Measurements from ENCODE around the gene HPCAL1.
A peak's percentile ranks its signal among the peaks of the same experiment; 100 is the strongest.

HPCAL1 gene

GRCh38 chr2:10372203-10372861 is 69.6 kb downstream of the HPCAL1 start:
- no peak for DNase-seq

GRCh38 chr2:10372862-10373240 is 70.1 kb downstream of the HPCAL1 start:
- DNase-seq, result no peak

DNA sequence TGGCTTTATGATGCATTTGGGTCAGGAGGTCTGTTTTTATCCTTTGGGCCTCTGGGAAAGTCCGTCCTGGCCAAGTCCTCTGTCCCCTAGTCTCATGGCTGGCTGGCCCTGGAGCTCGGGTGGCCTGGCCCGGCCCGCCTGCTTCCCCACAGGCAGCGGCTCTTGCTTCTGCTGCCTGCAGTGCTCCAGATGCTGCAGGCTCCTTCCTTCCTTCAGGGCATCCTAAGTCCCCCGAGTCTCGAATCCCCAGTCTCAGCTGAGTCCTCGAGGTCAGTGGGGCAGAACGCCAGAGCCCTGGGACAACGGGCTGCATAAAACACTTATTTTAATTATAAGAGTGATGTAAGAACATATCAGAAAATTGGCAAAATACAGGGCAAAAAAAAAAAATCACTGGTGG is 71.2 kb downstream of the HPCAL1 start:
- no peak for DNase-seq

DNA sequence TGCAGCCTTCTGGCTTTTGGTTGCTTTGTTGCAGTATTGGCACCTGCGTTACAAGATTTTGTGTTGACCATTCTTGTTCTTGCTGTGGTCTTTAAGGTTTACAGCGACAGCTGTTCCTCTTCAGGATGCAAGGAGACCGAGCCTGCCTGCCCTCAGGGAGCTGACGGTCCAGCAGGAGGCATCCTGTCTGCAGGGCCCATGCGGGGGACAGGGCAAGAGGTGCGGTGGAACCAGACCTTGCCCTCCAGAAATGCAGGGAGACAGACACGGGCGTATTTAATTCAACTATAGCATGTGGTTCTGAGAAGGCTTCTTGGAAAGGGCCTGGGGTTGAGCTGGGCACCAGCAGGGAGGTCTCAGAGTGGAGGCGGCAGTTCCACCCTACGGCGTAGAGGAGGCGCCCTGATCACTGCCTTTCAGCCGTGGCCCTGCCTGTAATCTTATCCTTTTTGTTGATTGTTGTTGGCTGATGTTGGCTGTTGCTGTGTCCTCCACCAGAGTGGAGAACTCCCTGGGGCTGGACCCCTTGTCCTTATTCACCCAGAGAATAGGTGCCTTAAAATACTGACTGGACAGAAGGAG is 71.7 kb downstream of the HPCAL1 start:
- DNase-seq, result no peak

- peak; percentile 93 for DNase-seq
These were observed 73.0 kb downstream of the HPCAL1 start for GRCh38 chr2:10375570-10376281.

DNA sequence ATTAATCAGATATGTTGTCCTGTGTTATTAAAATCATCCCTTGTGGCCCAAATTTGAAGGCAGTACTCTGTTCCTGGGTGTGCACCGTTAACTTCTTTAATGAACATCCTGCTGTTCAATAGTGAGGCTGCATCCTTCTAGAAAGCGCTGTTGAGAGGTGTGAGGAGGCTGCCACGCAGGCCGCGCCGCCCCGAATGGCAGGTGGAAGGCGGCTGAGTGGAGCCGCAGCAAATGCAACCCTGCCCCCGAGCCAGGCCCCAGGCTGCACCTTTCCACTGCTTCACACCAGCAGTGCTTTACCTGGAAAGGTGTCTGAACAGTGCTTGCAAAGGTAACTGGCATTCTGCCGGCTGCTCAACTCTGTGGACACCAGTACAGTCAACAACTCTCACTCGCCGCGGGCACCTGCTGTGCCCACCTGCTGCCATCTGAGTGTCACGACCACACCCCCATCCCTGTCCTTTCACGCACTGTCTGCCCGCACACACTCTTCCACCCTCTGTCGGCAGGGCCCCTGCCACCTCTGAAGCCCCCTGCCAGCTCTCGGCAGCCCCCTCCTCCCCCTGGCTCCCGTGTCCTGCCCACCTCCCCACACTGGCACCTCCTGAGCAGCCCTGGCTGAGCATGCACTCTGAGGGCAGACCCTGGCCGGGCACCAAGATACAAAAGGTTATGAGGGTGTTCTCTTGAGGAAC is 74.5 kb downstream of the HPCAL1 start:
- DNase-seq, result no peak

DNA sequence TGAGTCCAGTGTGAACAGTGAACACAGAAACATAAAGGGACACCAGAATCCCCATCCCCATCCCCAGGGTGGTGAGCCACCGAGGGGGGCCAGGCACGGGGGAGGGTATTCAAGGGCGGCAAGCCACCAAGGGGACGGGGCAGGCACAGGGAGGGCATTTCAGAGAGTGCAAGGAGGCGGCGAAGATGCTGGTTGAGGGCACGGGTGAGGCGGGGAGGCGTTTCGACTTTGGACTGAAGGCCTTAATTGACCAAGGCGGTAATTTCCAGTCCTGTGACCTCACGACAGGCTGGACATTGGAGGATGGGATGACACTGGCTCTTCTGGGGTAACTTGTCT is 75.0 kb downstream of the HPCAL1 start:
- DNase-seq, result no peak

- no peak for DNase-seq
These were observed 75.5 kb downstream of the HPCAL1 start for GRCh38 chr2:10378189-10378588.

DNA sequence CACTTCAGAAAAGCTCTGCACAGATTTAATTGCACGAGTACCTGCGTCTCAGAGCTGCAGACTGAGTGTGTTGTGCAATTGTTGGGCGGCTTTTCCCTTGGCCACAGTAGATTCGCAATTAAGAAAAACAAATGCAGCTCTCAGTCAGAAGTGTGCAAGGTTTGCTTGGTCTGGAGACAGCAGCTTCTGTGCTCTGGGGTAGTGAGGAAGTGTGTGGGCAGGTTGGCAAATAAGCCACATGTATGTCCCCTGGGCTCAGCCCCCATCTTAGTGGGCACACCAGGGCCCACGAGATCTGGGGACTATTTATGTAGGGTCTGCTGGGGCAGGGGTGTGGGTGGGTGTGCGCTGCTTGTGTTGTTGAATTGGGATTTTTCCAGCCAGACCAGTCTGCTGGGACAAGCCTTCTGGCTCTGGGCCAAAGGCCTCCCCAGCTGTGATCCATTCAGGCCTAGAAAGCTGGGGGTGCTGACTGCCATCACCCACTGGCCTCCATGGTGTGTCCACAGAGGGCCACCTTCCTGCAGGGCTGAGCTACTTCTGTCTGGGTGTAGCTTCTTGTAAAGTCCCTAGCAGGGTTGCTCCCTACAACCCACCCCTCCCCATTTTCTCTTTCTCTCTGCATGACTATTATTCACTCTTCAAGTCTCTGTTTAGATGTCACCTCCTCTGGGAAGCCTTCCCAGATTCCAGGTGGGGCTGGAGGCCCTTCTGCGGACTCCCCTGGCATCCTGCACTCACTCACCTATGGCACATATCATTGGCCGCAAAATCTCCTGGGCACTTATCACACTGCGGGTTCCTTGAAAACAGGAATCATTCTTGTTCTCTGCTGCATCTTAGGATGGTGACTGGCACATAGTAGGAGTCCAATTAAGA is 77.6 kb downstream of the HPCAL1 start:
- DNase-seq, result no peak

DNA sequence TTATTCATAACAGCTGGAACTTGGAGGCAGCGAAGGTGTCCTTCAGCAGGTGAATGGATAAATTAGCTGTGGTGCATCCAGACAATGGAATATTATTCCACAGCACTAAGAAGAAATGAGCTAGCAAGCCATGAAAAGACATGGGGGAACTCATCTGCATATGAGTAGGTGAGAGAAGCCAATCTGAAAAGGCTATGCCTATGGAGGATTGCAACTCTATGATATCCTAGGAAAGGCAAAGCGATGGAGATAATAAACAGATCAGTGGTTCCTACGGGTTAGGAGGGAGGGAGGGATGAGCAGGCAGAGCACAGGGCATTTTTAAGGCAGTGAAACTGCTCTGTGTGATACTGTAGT is 79.3 kb downstream of the HPCAL1 start:
- DNase-seq, result no peak

GRCh38 chr2:10382354-10383061 is 79.8 kb downstream of the HPCAL1 start:
- no peak for DNase-seq

- no peak for DNase-seq
These were observed 81.4 kb downstream of the HPCAL1 start for GRCh38 chr2:10383960-10384734.

DNA sequence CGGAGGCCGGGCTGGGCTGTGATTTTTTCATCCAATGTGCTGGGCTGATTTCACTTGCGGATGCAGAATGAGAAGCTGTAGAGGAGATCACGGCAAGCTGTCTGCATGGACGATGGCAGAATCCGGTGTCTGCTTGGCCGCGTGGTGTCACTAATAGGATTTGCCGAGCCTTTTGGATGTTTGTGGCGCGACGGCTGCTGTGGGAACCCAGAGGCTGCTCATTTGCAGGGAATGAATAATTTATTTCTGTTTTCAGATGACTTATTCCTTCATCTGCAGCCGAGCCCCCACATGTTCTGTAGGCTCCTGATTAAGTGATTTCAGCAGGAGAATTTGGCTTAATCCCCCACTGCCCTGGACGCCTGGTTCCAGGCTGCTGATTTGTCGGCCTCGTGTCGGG is 82.8 kb downstream of the HPCAL1 start:
- no peak for DNase-seq

DNA sequence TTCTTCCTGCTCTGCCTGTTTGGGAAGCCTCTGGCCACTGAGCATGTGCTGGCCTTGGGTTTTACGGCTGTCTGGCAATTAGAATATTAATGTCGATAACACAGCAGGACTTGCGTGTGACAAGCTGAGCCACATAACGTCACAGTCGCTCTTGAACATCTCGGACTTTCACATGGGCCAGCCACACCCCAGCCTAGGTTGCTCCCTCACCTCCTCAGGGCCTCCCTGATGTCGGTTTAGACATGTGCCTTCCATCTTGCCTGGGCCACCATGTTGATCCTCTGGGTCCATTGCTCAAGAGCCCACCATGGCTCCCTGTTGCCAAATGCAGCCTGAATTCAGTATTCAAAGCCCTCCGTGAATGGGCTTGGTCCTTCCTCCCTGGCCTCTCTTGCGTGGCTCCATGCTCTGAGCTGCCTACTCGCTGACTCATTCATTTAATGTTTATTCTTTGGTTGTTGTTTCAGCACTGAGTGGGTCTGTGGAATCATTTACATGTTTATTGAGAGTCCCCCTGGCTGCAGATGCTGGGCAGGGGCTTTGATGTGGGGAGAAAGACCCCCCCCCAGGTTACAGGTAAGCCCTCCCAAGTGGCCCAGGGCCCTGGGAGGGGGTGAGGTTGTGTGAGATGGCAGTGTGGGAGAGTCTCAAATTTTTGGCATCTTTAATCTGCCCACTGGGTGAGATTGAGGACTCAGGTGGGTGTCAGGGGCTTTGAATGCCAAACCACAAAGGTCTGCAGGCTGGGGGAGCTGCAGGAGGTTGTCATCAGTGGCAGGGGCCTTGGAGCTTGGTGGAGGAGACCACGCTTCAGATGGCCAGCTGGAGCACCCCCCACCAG is 83.4 kb downstream of the HPCAL1 start:
- no peak for DNase-seq

DNA sequence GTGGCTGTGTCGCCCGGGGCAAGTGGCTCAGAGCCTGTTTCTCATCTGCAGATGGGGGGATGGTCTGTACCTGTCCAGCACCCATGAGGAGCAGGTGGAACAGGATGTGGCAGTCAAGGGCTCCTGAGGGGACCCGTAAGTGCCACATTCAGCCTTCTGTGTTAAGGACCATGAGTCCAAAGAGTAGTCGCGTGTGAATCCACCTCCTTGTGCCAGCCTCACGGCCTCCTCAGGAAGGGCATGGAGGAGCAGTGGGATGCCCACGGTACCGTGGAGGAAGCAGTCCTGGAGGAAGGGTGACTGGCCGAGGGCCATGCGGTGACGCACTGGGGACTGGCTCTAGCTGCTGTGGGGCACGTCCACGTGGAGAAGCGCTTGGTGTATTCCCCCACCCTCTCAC is 84.3 kb downstream of the HPCAL1 start:
- no peak for DNase-seq

GRCh38 chr2:10388954-10389560 is 86.4 kb downstream of the HPCAL1 start:
- DNase-seq, result no peak

DNA sequence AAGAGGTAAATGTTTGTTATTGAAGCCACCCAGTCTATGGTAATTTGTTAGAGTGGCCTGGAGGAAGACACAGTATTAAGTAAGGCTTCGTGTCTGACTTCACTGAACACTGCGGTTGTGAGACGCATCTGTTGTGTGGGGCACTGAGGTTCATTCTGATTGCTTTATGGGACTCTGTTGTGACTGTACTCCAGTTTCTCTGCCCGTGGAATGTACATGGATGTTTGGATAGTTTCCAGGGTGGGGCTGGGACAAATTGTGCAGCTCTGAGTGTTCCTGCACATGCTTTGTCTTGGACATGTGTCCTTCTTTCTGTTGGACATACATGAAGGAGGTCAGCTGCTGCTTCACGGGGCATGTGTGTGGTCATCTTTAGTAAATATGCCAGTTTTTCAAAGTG is 86.9 kb downstream of the HPCAL1 start:
- DNase-seq, result no peak

DNA sequence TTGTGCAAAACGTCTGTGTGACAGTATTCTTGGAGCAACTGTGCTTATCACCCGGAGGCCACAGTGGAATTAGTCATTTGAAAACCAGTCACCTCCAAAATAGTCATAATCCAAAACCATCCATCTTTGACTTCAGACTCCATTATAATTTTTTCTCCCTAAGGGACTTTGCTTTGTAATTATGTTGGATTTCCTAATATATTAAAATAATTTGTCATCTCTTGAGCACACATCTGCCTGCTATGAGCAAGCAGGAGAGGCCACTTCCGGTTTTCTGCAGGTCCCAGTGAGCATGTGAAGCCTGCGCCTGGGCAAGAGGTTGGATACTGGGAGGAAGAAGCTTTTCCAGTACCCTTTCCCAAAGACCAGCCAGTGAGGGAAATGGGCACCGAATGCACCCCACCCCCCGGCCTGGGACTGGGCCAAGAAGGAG is 87.7 kb downstream of the HPCAL1 start:
- no peak for DNase-seq

GRCh38 chr2:10392100-10392499 is 89.4 kb downstream of the HPCAL1 start:
- no peak for DNase-seq

GRCh38 chr2:10392548-10392947 is 89.8 kb downstream of the HPCAL1 start:
- no peak for DNase-seq
